SK-N-SH (cell line): ENCODE results near the gene C11orf71. TPM values are rescaled to one million over a fixed set of nuclear protein-coding genes. Genes with fewer than 3 reads are reported as not detected.

Source experiments
- CTCF ChIA-PET: fragments of 300-600, 350-600 bp; formaldehyde crosslinking; extraction: SDS; loops from one replicate; lab custom pipeline; 2021; lab: Yijun Ruan, JAX
- POLR2A ChIA-PET: fragments of 350-600 bp; sonication (Branson Sonifier 250); formaldehyde crosslinking; extraction: SDS; loops from one replicate; lab custom pipeline; 2020; ENCODE audit warnings: antibody characterized with exemption, inconsistent platforms; lab: Yijun Ruan, JAX
- DNase-seq: peaks from one replicate; pipeline ENCODE4 v3.0.0; 2012
- H2AFZ ChIP-seq: fragments of 200-600 bp; sonication (generic); 2 replicates; pipeline ENCODE4 v1.8.1; 2016; ENCODE audit warnings: antibody characterized with exemption, mild to moderate bottlenecking, low read depth
- H3F3A ChIP-seq: fragments of 200-600 bp; sonication (generic); replicated peaks from 2 replicates; pipeline ENCODE3; 2016; ENCODE audit warnings: antibody characterized with exemption, mild to moderate bottlenecking; ENCODE audit not compliant: insufficient read depth
- H3K27ac ChIP-seq, 2 experiments: fragments of 200-500 bp in 1 of 2; fragments of 200-600 bp in 1 of 2; sonication (Bioruptor generic) in 1 of 2; sonication (generic), shearing (Covaris generic) in 1 of 2; 2 replicates each; pipeline versions ENCODE4 v1.5.1 to v1.6.1; 2014 to 2016; ENCODE audit warnings: low read depth in 2 of 2, inconsistent platforms in 1 of 2, low read length in 1 of 2, mild to moderate bottlenecking in 1 of 2, mixed read lengths in 1 of 2
- H3K27me3 ChIP-seq: fragments of 200-600 bp; sonication (generic), shearing (Covaris generic); 2 replicates; pipeline ENCODE4 v1.6.1; 2016; ENCODE audit warnings: mixed run types; ENCODE audit not compliant: insufficient read depth
- H3K36me3 ChIP-seq, 2 experiments: fragments of 200-500 bp in 1 of 2; fragments of 200-600 bp in 1 of 2; sonication (Bioruptor generic) in 1 of 2; sonication (generic) in 1 of 2; replicated peaks in 1 of 2; 2 replicates each; pipeline versions ENCODE3 to v1.5.1; 2014 to 2016; ENCODE audit warnings: low read length in 1 of 2, mild to moderate bottlenecking in 1 of 2; ENCODE audit not compliant: insufficient read depth in 2 of 2, control insufficient read depth in 1 of 2
- H3K4me1 ChIP-seq, 2 experiments: fragments of 200-500 bp in 1 of 2; fragments of 200-600 bp in 1 of 2; sonication (Bioruptor generic) in 1 of 2; sonication (generic), shearing (Covaris generic) in 1 of 2; 2 replicates each; pipeline versions ENCODE4 v1.5.1 to v1.6.1; 2014 to 2016; ENCODE audit warnings: low read depth in 1 of 2, low read length in 1 of 2, mixed run types in 1 of 2; ENCODE audit not compliant: insufficient read depth in 2 of 2, control insufficient read depth in 1 of 2
- H3K4me2 ChIP-seq: fragments of 200-600 bp; sonication (generic), shearing (Covaris generic); 2 replicates; pipeline ENCODE4 v1.6.1; 2017; ENCODE audit warnings: mixed run types
- H3K4me3 ChIP-seq, 2 experiments: fragments of 200-500 bp in 1 of 2; fragments of 200-600 bp in 1 of 2; sonication (Bioruptor generic) in 1 of 2; sonication (generic), shearing (Covaris generic) in 1 of 2; 2 replicates each; pipeline versions ENCODE4 v1.5.1 to v1.8.1; 2014 to 2016; ENCODE audit warnings: low read depth in 2 of 2, inconsistent platforms in 1 of 2, low read length in 1 of 2, mild to moderate bottlenecking in 1 of 2, mixed read lengths in 1 of 2, moderate library complexity in 1 of 2
- H3K79me2 ChIP-seq: fragments of 200-600 bp; sonication (generic); 2 replicates; pipeline ENCODE4 v1.8.1; 2017; ENCODE audit warnings: mild to moderate bottlenecking; ENCODE audit not compliant: insufficient read depth
- H3K9ac ChIP-seq: fragments of 200-600 bp; sonication (generic); 2 replicates; pipeline ENCODE4 v1.6.1; 2017; ENCODE audit warnings: mixed run types
- H3K9me2 ChIP-seq: fragments of 200-600 bp; sonication (generic); 2 replicates; pipeline ENCODE4 v1.6.1; 2017; ENCODE audit warnings: mixed run types
- H3K9me3 ChIP-seq: fragments of 200-600 bp; sonication (generic); 2 replicates; pipeline ENCODE4 v1.6.1; 2017; ENCODE audit warnings: mixed run types, mild to moderate bottlenecking, moderate library complexity
- H4K20me1 ChIP-seq: fragments of 200-600 bp; sonication (generic); 2 replicates; pipeline ENCODE4 v1.6.1; 2017; ENCODE audit warnings: mild to moderate bottlenecking, mixed run types; ENCODE audit not compliant: insufficient read depth
- ELF1 ChIP-seq: IDR thresholded peaks from 2 replicates; pipeline ENCODE4 v1.4.0; 2012
- EP300 ChIP-seq, 2 experiments: IDR thresholded peaks; 2 replicates each; pipeline versions ENCODE4 v1.4.0 to v1.6.1; 2012; ENCODE audit warnings: borderline replicate concordance in 1 of 2, low read depth in 1 of 2, low read length in 1 of 2
- EZH2phosphoT487 ChIP-seq: fragments of 200-600 bp; sonication (generic); IDR thresholded peaks from 2 replicates; pipeline ENCODE4 v1.6.1; 2017; ENCODE audit warnings: low read depth, mixed run types, mild to moderate bottlenecking, antibody characterized with exemption, moderate library complexity, borderline replicate concordance
- FOSL2 ChIP-seq: IDR thresholded peaks from 2 replicates; pipeline ENCODE4 v1.4.0; 2012; ENCODE audit warnings: low read depth, mild to moderate bottlenecking, moderate library complexity, borderline replicate concordance
- FOXJ3 ChIP-seq: sonication (generic); formaldehyde crosslinking; IDR thresholded peaks from 2 replicates; pipeline ENCODE4 v1.5.1; 2020; ENCODE audit warnings: mild to moderate bottlenecking, missing genetic modification reagents
- FOXM1 ChIP-seq: IDR thresholded peaks from 2 replicates; pipeline ENCODE4 v1.4.0; 2012; ENCODE audit warnings: low read depth, mild to moderate bottlenecking
- GABPA ChIP-seq: IDR thresholded peaks from 2 replicates; pipeline ENCODE4 v1.4.0; 2012; ENCODE audit warnings: low read depth, mild to moderate bottlenecking
- GATA2 ChIP-seq: sonication (generic); formaldehyde crosslinking; IDR thresholded peaks from 2 replicates; pipeline ENCODE4 v1.5.0; 2020; ENCODE audit warnings: mild to moderate bottlenecking, missing genetic modification reagents
- JUND ChIP-seq: IDR thresholded peaks from 2 replicates; pipeline ENCODE4 v1.4.0; 2012
- MAX ChIP-seq: IDR thresholded peaks from 2 replicates; pipeline ENCODE4 v1.4.0; 2012; ENCODE audit warnings: low read depth
- MEF2A ChIP-seq: IDR thresholded peaks from 2 replicates; pipeline ENCODE4 v1.4.0; 2012; ENCODE audit warnings: low read depth, borderline replicate concordance
- MXI1 ChIP-seq: IDR thresholded peaks from 2 replicates; pipeline ENCODE4 v1.6.1; 2012; ENCODE audit warnings: mild to moderate bottlenecking, low read depth, low read length, improper control_type of control experiment
- PBX3 ChIP-seq: IDR thresholded peaks from 2 replicates; pipeline ENCODE4; 2012
- POLR2AphosphoS5 ChIP-seq: IDR thresholded peaks from 2 replicates; pipeline ENCODE4 v1.6.1; 2012; ENCODE audit warnings: low read depth, low read length
- RCOR1 ChIP-seq: fragments of 150-350 bp; IDR thresholded peaks from 2 replicates; pipeline ENCODE4 v1.6.1; 2017; ENCODE audit warnings: antibody characterized with exemption, low read length
- TEAD4 ChIP-seq: IDR thresholded peaks from 2 replicates; pipeline ENCODE4 v1.4.0; 2012; ENCODE audit warnings: mild to moderate bottlenecking, borderline replicate concordance; ENCODE audit not compliant: insufficient read depth
- USF1 ChIP-seq: IDR thresholded peaks from 2 replicates; pipeline ENCODE4 v1.4.0; 2012; ENCODE audit warnings: low read depth, borderline replicate concordance
- USF2 ChIP-seq: fragments of 150-350 bp; IDR thresholded peaks from 2 replicates; pipeline ENCODE4 v1.6.1; 2017; ENCODE audit warnings: antibody characterized with exemption, low read length, low read depth, borderline replicate concordance
- ZBTB33 ChIP-seq: IDR thresholded peaks from 2 replicates; pipeline ENCODE4 v1.4.0; 2012; ENCODE audit warnings: low read depth, borderline replicate concordance
- WGBS: methylation state at CpG from one replicate; pipeline ENCODE4 v1.1.6; 2017; ENCODE audit warnings: low lambda C conversion rate; 5-methylcytosine and 5-hydroxymethylcytosine counted together
- polyA plus RNA-seq, 3 experiments: library from polyadenylated mRNA; depleted of rRNA; stranded (reverse); fragments of >200 nt; gene quantifications; 2 replicates each; pipeline ENCODE4 v1.2.3, GENCODE V29; 2012

Gene C11orf71
- polyA plus RNA-seq, 1 of the 3 experiments (the other 2 are of a cell fraction) = 7.8 TPM

GRCh38 chr11:114440971-114441763, 40.9 kb upstream of the C11orf71 start:
- Histone ChIP-seq H4K20me1 (peaks cover 7% of the 10 kb centered on the region; the same call in 1 of the 2 replicates), H3K27me3 (no peaks in the 10 kb centered on the region)
- TF ChIP-seq RCOR1 = no peak
- no peak for TF ChIP-seq FOXJ3 (CRISPR knock-in tag)
- no peak for TF ChIP-seq EP300 (IDR thresholded peaks at IDR 0.05; ENCODE audit: borderline replicate concordance in 1 of 2, low read depth in 1 of 2, low read length in 1 of 2)
- no peak for TF ChIP-seq MXI1
- no peak for TF ChIP-seq ZBTB33
- TF ChIP-seq GATA2 (CRISPR knock-in tag) = no peak
- no peak for TF ChIP-seq TEAD4
- TF ChIP-seq ELF1 = no peak
- TF ChIP-seq POLR2AphosphoS5 = no peak
- no peak for TF ChIP-seq GABPA
- TF ChIP-seq FOXM1 = no peak
- no peak for TF ChIP-seq PBX3
- no peak for TF ChIP-seq MAX
- no peak for TF ChIP-seq MEF2A
- no peak for TF ChIP-seq USF2
- no peak for TF ChIP-seq EZH2phosphoT487
- TF ChIP-seq FOSL2 = no peak
- TF ChIP-seq USF1 = no peak
- TF ChIP-seq JUND = no peak
- TF ChIP-seq, all 33 proteins: peak for 0
- WGBS = 82% methylated on average over 7 of the region's 7 CpGs
- no peak for DNase-seq
- peaks cover 70% of the 10 kb centered on the region for H3K79me2 ChIP-seq
- peak overlapping the region; percentile 84; the same call in 1 of the 2 replicates for H3K9ac ChIP-seq
- H3K9me2 ChIP-seq = no peaks in the 10 kb centered on the region
- peak overlapping the region; percentile 90 to 100; a peak in 3 of 4 replicates for H3K4me3 ChIP-seq
- peak overlapping the region; percentile 86 for H3K4me2 ChIP-seq
- peak overlapping the region in 1 of 2 experiments; percentile 92; a peak in 3 of 4 replicates for H3K27ac ChIP-seq
- no peaks in the 10 kb centered on the region for H3K9me3 ChIP-seq
- H3K4me1 ChIP-seq = peaks cover 12% of the 10 kb centered on the region in 2 experiments; a peak in 3 of 4 replicates
- H3K36me3 ChIP-seq = peaks cover 25 to 30% of the 10 kb centered on the region in 2 experiments
- ChIA-PET CTCF (interaction anchor here (1.1 kb wide), 1 partner anchor 94 kb away, joined by 3 read pairs; no protein-coding TSS in a partner anchor), POLR2A (interaction anchor here (0.6 kb wide), 1 partner anchor 760 kb away, joined by 3 read pairs; no protein-coding TSS in a partner anchor)
- peaks cover 10% of the 10 kb centered on the region for H3F3A ChIP-seq
- no peak overlapping the region for H2AFZ ChIP-seq
